HEK293T (cell line): ENCODE results near the gene CALR3.
"Not testable (repeated sequence)": the region's sequence is repeated elsewhere in the genome, so short reads cannot be mapped to it uniquely, and the experiment has no call there.

Experiments
- CTCF ChIA-PET: fragments of 350-600 bp; formaldehyde crosslinking; extraction: SDS; loops from one replicate; lab custom pipeline; 2021; ENCODE audit warnings: antibody characterized with exemption, inconsistent platforms; lab: Yijun Ruan, JAX
- POLR2A ChIA-PET: fragments of 350-600 bp; formaldehyde crosslinking; extraction: SDS; loops from one replicate; lab custom pipeline; 2020; ENCODE audit warnings: antibody characterized with exemption, inconsistent platforms; lab: Yijun Ruan, JAX
- DNase-seq: peaks from one replicate; pipeline ENCODE4 v3.0.0; 2012; ENCODE audit warnings: mixed read lengths; ENCODE audit errors: extremely low spot score
- ARNT ChIP-seq: fragments of 450-650 bp; IDR thresholded peaks from 2 replicates; pipeline ENCODE4 v1.6.1; 2017; ENCODE audit warnings: mild to moderate bottlenecking
- BHLHE40 ChIP-seq: fragments of 450-650 bp; IDR thresholded peaks from 2 replicates; pipeline ENCODE4 v1.6.1; 2016; ENCODE audit warnings: mild to moderate bottlenecking, moderate library complexity, borderline replicate concordance
- CTBP1 ChIP-seq: fragments of 450-650 bp; IDR thresholded peaks from 2 replicates; pipeline ENCODE4 v1.6.1; 2016; ENCODE audit warnings: borderline replicate concordance
- ELF4 ChIP-seq: fragments of 450-650 bp; IDR thresholded peaks from 2 replicates; pipeline ENCODE4 v1.6.1; 2017; ENCODE audit warnings: antibody characterized with exemption
- FOXA1 ChIP-seq: fragments of 450-650 bp; IDR thresholded peaks from 2 replicates; pipeline ENCODE4 v1.6.1; 2016; ENCODE audit warnings: mild to moderate bottlenecking
- FOXK2 ChIP-seq: fragments of 450-650 bp; IDR thresholded peaks from 2 replicates; pipeline ENCODE4 v1.6.1; 2016; ENCODE audit warnings: mild to moderate bottlenecking
- FOXM1 ChIP-seq: fragments of 450-650 bp; IDR thresholded peaks from 2 replicates; pipeline ENCODE4 v1.6.1; 2017; ENCODE audit warnings: mild to moderate bottlenecking, borderline replicate concordance
- HDGF ChIP-seq: fragments of 450-650 bp; IDR thresholded peaks from 2 replicates; pipeline ENCODE4 v1.6.1; 2017; ENCODE audit warnings: antibody characterized with exemption, borderline replicate concordance
- L3MBTL2 ChIP-seq: fragments of 450-650 bp; conservative IDR thresholded peaks from 2 replicates; pipeline ENCODE4 v1.6.1; 2016; ENCODE audit warnings: mild to moderate bottlenecking
- LEF1 ChIP-seq: fragments of 450-650 bp; IDR thresholded peaks from 2 replicates; pipeline ENCODE4 v1.6.1; 2017; ENCODE audit warnings: mild to moderate bottlenecking, borderline replicate concordance
- NFRKB ChIP-seq: fragments of 450-650 bp; IDR thresholded peaks from 2 replicates; pipeline ENCODE4 v1.6.1; 2016; ENCODE audit warnings: mild to moderate bottlenecking, moderate library complexity
- PKNOX1 ChIP-seq: fragments of 450-650 bp; IDR thresholded peaks from 2 replicates; pipeline ENCODE4 v1.6.1; 2016
- SP1 ChIP-seq: fragments of 450-650 bp; IDR thresholded peaks from 2 replicates; pipeline ENCODE4 v1.6.1; 2017
- SUZ12 ChIP-seq: fragments of 450-650 bp; IDR thresholded peaks from 2 replicates; pipeline ENCODE4 v1.6.1; 2016; ENCODE audit warnings: mild to moderate bottlenecking
- TARDBP ChIP-seq: fragments of 450-650 bp; IDR thresholded peaks from 2 replicates; pipeline ENCODE4 v1.6.1; 2016
- ZNF384 ChIP-seq: fragments of 450-650 bp; IDR thresholded peaks from 2 replicates; pipeline ENCODE4 v1.6.1; 2016

The CALR3 gene

GRCh38 chr19:16516381-16516780 is 20.4 kb upstream of the CALR3 start:
- DNase-seq, result no peak
- no peak for TF ChIP-seq SUZ12
- no peak for TF ChIP-seq TARDBP
- no peak for TF ChIP-seq FOXK2
- TF ChIP-seq L3MBTL2, result no peak
- no peak for TF ChIP-seq FOXM1
- no peak for TF ChIP-seq FOXA1
- ChIA-PET CTCF (no interaction called here), POLR2A (no interaction called here)

GRCh38 chr19:16514383-16515019 is 18.5 kb upstream of the CALR3 start:
- TF ChIP-seq ARNT, result no peak
- TF ChIP-seq LEF1, result no peak
- no peak for TF ChIP-seq BHLHE40
- TF ChIP-seq NFRKB, result no peak
- TF ChIP-seq ELF4, result no peak
- no peak for TF ChIP-seq CTBP1
- no peak for TF ChIP-seq SP1
- TF ChIP-seq FOXK2, result no peak
- TF ChIP-seq FOXM1, result no peak
- TF ChIP-seq PKNOX1, result no peak
- TF ChIP-seq HDGF, result no peak
- no peak for DNase-seq
- ChIA-PET CTCF (no interaction called here), POLR2A (no interaction called here)

GRCh38 chr19:16512611-16513010 is 16.6 kb upstream of the CALR3 start:
- DNase-seq, CTCF ChIA-PET, POLR2A ChIA-PET: not testable (repeated sequence)

GRCh38 chr19:16509141-16510061 is 13.4 kb upstream of the CALR3 start:
- TF ChIP-seq ELF4, result no peak
- no peak for TF ChIP-seq LEF1
- no peak for TF ChIP-seq ZNF384
- no peak for TF ChIP-seq HDGF
- ChIA-PET POLR2A (interaction anchor here (1.3 to 1.6 kb wide), 2 partner anchors 10 to 13 kb away, joined by 4 read pairs; partner anchors contain the start of genes C19orf44 and CALR3), CTCF (no interaction called here)
- DNase-seq, result no peak

- ChIA-PET CTCF (interaction anchor here (1.0 kb wide), 1 partner anchor 16 kb away, joined by 5 read pairs; no protein-coding TSS in a partner anchor), POLR2A (interaction anchor here (1.6 kb wide), 1 partner anchor 10 kb away, joined by 4 read pairs; no protein-coding TSS in a partner anchor)
- DNase-seq, result no peak
- TF ChIP-seq TARDBP (no peak), BHLHE40 (no peak), HDGF (no peak), LEF1 (no peak)
Measured at GRCh38 chr19:16508546-16508945, 12.6 kb upstream of the CALR3 start.

GRCh38 chr19:16506961-16507360 is 11.0 kb upstream of the CALR3 start:
- POLR2A ChIA-PET, result no interaction called here
- TF ChIP-seq ELF4 (no peak), FOXK2 (no peak), LEF1 (no peak), CTBP1 (no peak), ZNF384 (no peak), L3MBTL2 (no peak), PKNOX1 (no peak), FOXM1 (no peak), NFRKB (no peak), SUZ12 (no peak), ARNT (no peak), TARDBP (no peak), HDGF (no peak), FOXA1 (no peak), BHLHE40 (no peak), SP1 (no peak)
- CTCF ChIA-PET, result no interaction called here
- DNase-seq, result peak; percentile 9

GRCh38 chr19:16506161-16506560 is 10.2 kb upstream of the CALR3 start:
- CTCF ChIA-PET, POLR2A ChIA-PET, DNase-seq: not testable (repeated sequence)
